ENCODE data around the gene LYPD3. TPM values are rescaled to one million over a fixed set of nuclear protein-coding genes. Genes with fewer than 3 reads are reported as not detected.
"Not testable (repeated sequence)": the region's sequence is repeated elsewhere in the genome, so short reads cannot be mapped to it uniquely, and the experiment has no call there.

The LYPD3 gene
- total RNA-seq, 1 experiment from 2014 or later: 0.46 TPM

DNA sequence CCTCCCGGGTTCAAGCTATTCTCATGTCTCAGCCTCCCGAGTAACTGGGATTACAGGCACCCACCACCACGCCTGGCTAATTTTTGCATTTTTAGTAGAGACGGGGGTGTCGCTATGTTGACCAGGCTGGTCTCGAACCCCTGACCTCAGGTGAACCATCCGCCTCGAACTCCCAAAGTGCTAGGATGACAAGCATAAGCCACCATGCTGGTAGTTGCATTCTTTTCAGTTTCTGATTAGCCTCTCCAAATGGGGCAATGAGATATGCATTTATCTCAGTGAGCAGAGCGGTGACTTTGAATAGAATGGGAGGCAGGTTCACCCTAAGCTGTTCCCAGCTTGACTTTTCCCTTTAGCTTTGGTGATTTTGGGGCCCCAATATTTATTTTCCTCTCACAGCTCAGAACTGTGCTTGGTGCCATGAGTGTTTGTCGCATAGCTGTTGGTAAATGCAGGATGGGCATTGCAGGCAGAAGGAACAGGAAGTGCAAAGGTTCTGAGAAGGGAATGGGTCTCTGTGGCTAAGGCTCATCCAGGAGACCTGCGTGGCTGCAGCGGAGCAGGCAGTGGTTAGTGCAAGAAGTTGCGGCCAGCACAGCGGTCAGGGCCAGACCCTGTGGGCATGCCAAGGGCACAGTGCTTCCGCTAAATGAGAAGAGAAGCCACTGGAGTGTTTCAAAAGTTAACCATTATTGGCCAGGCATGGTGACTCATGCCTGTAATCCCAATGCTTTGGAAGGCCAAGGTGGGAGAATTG is 20.7 kb downstream of the LYPD3 start:
- TF ChIP-seq, protein P1, sequence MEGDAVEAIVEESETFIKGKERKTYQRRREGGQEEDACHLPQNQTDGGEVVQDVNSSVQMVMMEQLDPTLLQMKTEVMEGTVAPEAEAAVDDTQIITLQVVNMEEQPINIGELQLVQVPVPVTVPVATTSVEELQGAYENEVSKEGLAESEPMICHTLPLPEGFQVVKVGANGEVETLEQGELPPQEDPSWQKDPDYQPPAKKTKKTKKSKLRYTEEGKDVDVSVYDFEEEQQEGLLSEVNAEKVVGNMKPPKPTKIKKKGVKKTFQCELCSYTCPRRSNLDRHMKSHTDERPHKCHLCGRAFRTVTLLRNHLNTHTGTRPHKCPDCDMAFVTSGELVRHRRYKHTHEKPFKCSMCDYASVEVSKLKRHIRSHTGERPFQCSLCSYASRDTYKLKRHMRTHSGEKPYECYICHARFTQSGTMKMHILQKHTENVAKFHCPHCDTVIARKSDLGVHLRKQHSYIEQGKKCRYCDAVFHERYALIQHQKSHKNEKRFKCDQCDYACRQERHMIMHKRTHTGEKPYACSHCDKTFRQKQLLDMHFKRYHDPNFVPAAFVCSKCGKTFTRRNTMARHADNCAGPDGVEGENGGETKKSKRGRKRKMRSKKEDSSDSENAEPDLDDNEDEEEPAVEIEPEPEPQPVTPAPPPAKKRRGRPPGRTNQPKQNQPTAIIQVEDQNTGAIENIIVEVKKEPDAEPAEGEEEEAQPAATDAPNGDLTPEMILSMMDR (IDR thresholded peaks at IDR 0.05): no peak
- TF ChIP-seq POLR2AphosphoS5 (IDR thresholded peaks at IDR 0.05; ENCODE audit: low read depth, low read length): no peak
- no peak for TF ChIP-seq TCF7L2 (IDR thresholded peaks at IDR 0.05; ENCODE audit: low read depth, low read length)
- TF ChIP-seq, protein P2, sequence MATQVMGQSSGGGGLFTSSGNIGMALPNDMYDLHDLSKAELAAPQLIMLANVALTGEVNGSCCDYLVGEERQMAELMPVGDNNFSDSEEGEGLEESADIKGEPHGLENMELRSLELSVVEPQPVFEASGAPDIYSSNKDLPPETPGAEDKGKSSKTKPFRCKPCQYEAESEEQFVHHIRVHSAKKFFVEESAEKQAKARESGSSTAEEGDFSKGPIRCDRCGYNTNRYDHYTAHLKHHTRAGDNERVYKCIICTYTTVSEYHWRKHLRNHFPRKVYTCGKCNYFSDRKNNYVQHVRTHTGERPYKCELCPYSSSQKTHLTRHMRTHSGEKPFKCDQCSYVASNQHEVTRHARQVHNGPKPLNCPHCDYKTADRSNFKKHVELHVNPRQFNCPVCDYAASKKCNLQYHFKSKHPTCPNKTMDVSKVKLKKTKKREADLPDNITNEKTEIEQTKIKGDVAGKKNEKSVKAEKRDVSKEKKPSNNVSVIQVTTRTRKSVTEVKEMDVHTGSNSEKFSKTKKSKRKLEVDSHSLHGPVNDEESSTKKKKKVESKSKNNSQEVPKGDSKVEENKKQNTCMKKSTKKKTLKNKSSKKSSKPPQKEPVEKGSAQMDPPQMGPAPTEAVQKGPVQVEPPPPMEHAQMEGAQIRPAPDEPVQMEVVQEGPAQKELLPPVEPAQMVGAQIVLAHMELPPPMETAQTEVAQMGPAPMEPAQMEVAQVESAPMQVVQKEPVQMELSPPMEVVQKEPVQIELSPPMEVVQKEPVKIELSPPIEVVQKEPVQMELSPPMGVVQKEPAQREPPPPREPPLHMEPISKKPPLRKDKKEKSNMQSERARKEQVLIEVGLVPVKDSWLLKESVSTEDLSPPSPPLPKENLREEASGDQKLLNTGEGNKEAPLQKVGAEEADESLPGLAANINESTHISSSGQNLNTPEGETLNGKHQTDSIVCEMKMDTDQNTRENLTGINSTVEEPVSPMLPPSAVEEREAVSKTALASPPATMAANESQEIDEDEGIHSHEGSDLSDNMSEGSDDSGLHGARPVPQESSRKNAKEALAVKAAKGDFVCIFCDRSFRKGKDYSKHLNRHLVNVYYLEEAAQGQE (IDR thresholded peaks at IDR 0.05; ENCODE audit: insufficient read depth in 1 of 2, low read depth in 2 of 2, low read length in 1 of 2): no peak
- TF ChIP-seq SIN3A (IDR thresholded peaks at IDR 0.05; ENCODE audit: borderline replicate concordance, insufficient read depth, low read depth, low read length): no peak
- ATAC-seq (no peak), DNase-seq (ENCODE audit: low read depth, low spot score) (no peak)
- CTCF ChIA-PET: no interaction called here
- no peak overlapping the region for H3K4me3 ChIP-seq (ENCODE audit: low read depth in 2 of 2, low read length in 2 of 2)
- in situ Hi-C loops (cut with HindIII; ENCODE audit: low pct_unique_long_range_greater_than_20kb, low sequenced_read_pairs): no loop called here
- intact Hi-C loops (cut with micrococcal nuclease; ENCODE audit: unreplicated experiment): no loop called here
- POLR2A ChIA-PET: no interaction called here
- no peaks in the 10 kb centered on the region for H3K36me3 ChIP-seq (ENCODE audit: control insufficient read depth, insufficient read depth, low read length)
- H3K27ac ChIP-seq (ENCODE audit: low read length): no peak overlapping the region
- no peaks in the 10 kb centered on the region for H3K4me1 ChIP-seq (ENCODE audit: control insufficient read depth, insufficient read depth, low read length)
- H3K9me3 ChIP-seq (ENCODE audit: control insufficient read depth, insufficient read depth, low read depth, low read length): no peaks in the 10 kb centered on the region
- no peaks in the 10 kb centered on the region for H3K27me3 ChIP-seq (ENCODE audit: control insufficient read depth, insufficient read depth, low read length)
- no TSS peak for BruUV-seq (replicated peaks)

DNA sequence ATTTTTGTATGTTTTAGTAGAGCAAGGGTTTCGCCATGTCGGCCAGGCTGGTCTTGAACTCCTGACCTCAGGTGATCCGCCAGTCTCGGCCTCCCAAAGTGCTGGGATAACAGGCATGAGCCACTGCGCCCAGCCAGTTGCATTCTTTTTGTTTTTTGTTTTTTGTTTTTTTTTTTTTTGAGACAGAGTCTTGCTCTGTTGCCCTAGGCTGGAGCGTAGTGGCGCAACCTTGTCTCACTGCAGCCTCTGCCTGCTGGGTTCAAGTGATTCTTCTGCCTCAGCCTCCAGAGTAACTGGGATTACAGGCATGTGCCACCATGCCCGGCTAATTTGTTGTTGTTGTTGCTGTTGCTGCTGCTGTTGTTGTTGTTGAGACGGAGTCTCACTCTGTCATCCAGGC is 21.3 kb downstream of the LYPD3 start:
- H3K4me3 ChIP-seq (ENCODE audit: low read depth in 2 of 2, low read length in 2 of 2); ATAC-seq; CTCF ChIA-PET; intact Hi-C loops (cut with micrococcal nuclease; ENCODE audit: unreplicated experiment); in situ Hi-C loops (cut with HindIII; ENCODE audit: low pct_unique_long_range_greater_than_20kb, low sequenced_read_pairs); H3K27me3 ChIP-seq (ENCODE audit: control insufficient read depth, insufficient read depth, low read length); H3K36me3 ChIP-seq (ENCODE audit: control insufficient read depth, insufficient read depth, low read length); H3K4me1 ChIP-seq (ENCODE audit: control insufficient read depth, insufficient read depth, low read length); H3K27ac ChIP-seq (ENCODE audit: low read length); DNase-seq (ENCODE audit: low read depth, low spot score); H3K9me3 ChIP-seq (ENCODE audit: control insufficient read depth, insufficient read depth, low read depth, low read length); POLR2A ChIA-PET; BruUV-seq (replicated peaks): not testable (repeated sequence)

DNA sequence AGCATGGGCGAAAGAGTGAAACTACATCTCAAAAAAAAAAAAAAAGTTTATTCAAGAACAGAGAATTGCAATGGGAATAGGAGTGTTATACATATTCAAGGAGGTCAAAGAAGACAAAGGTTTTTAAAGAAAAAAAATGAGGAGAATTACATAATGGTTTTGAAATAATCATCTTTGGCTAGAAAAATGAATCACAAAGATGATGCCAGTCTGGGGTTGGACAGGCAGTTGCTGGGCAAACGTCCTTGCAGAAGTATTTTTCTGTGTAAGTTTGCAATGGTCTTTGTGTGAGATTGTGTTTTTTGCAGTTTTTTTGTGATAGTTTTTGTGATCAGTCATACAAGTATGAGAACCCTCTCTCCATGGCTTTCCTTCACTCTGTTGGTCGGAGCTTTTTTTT is 23.7 kb downstream of the LYPD3 start:
- no peak overlapping the region for H3K27ac ChIP-seq (ENCODE audit: low read length)
- H3K27me3 ChIP-seq (ENCODE audit: control insufficient read depth, insufficient read depth, low read length): no peaks in the 10 kb centered on the region
- no peaks in the 10 kb centered on the region for H3K36me3 ChIP-seq (ENCODE audit: control insufficient read depth, insufficient read depth, low read length)
- BruUV-seq (replicated peaks): no TSS peak
- H3K9me3 ChIP-seq (ENCODE audit: control insufficient read depth, insufficient read depth, low read depth, low read length): no peaks in the 10 kb centered on the region
- no peak for DNase-seq (ENCODE audit: low read depth, low spot score)
- POLR2A ChIA-PET: no interaction called here
- no peak overlapping the region for H3K4me3 ChIP-seq (ENCODE audit: low read depth in 2 of 2, low read length in 2 of 2)
- CTCF ChIA-PET: no interaction called here
- no peak for ATAC-seq
- intact Hi-C loops (cut with micrococcal nuclease; ENCODE audit: unreplicated experiment): no loop called here
- in situ Hi-C loops (cut with HindIII; ENCODE audit: low pct_unique_long_range_greater_than_20kb, low sequenced_read_pairs): no loop called here
- H3K4me1 ChIP-seq (ENCODE audit: control insufficient read depth, insufficient read depth, low read length): peaks cover 3% of the 10 kb centered on the region
- TF ChIP-seq POLR2AphosphoS5 (IDR thresholded peaks at IDR 0.05; ENCODE audit: low read depth, low read length): no peak
- TF ChIP-seq SIN3A (IDR thresholded peaks at IDR 0.05; ENCODE audit: borderline replicate concordance, insufficient read depth, low read depth, low read length): no peak
- TF ChIP-seq TCF7L2 (IDR thresholded peaks at IDR 0.05; ENCODE audit: low read depth, low read length): no peak
- TF ChIP-seq, protein P2 (IDR thresholded peaks at IDR 0.05; ENCODE audit: insufficient read depth in 1 of 2, low read depth in 2 of 2, low read length in 1 of 2): no peak
- TF ChIP-seq, protein P1 (IDR thresholded peaks at IDR 0.05): no peak

Measured in Panc1 (cell line).